ENCODE results near the gene TLR3. TPM values are rescaled to one million over a fixed set of nuclear protein-coding genes. Genes with fewer than 3 reads are reported as not detected.

The TLR3 gene
- total RNA-seq = 1 to 10 TPM; 4.9 to 8.2 (median 7.3) TPM
- polyA plus RNA-seq = 1.6 TPM
- long read RNA-seq, donor 1, full-length matches to known transcripts = 4 of 7 reads
- long read RNA-seq, donor 1, partial matches to known transcripts = 1 of 7 reads
- long read RNA-seq, donor 1, other reads (novel, unspliced or antisense) = 2 of 7 reads
- long read RNA-seq, donor 2, full-length matches to known transcripts = 3 of 4 reads
- long read RNA-seq, donor 2, partial matches to known transcripts = 1 of 4 reads
- long read RNA-seq, donor 2, other reads (novel, unspliced or antisense) = 0 of 4 reads
- long read RNA-seq, donor 3, full-length matches to known transcripts = 3 of 3 reads
- long read RNA-seq, donor 3, partial matches to known transcripts = 0 of 3 reads
- long read RNA-seq, donor 3, other reads (novel, unspliced or antisense) = 0 of 3 reads
- long read RNA-seq, donor 4 = 0 reads

DNA sequence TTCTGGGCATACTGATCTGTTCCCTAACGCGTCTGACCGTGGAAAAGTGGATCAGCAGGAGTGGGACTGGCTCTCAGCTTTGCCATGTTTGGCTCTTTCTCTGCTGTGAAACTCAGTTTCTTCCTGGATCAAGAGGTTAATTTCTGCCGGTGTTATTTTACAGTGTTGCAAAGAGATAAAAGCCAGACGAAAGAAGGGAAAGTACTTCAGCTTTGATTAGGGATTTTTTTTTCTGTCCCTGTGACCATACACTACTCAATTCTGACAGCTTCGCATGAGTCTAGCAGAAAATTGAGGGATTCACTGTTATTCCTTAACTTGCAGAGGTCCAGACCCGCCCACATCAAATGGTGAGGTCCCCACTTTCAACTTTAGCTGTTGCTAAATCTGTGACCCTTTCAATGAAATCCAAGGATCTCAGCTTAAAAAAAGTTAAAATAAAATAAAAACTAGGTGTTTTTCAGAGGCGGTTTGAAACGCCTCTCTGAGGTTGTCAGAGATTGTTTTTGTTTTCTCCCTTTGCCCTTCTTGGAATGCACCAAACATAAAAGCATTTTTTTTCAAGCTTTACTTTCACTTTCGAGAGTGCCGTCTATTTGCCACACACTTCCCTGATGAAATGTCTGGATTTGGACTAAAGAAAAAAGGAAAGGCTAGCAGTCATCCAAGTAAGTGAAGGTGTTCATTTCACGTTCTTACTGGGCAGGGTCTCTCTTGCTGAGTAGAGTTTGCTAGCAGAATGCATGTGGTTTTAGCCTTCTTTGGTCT lies at the start of gene TLR3:
TSS of gene TLR3 (plus strand) at position 576 of the 768 bp plus-strand sequence. CDS start 7,464 bp downstream, outside the sequence.
- Histone ChIP-seq H3K4me3 (ENCODE audit: low read length) (peak within 1 kb of the TSS; percentile 99), H3K4me1 (ENCODE audit: control insufficient read depth, insufficient read depth, low read length) (no peaks in the 10 kb centered on the region), H3K9me3 (ENCODE audit: control insufficient read depth, low read length) (no peaks in the 10 kb centered on the region), H3K27me3 (ENCODE audit: control insufficient read depth, insufficient read depth) (no peaks in the 10 kb centered on the region), H3K27ac (ENCODE audit: low read length) (peak within 1 kb of the TSS; percentile 43)
- WGBS = 4% methylated on average over 12 of the region's 12 CpGs
- intact Hi-C loops (cut with DNase I) = loop anchor here (5.0 to 10.0 kb wide), 3 partner anchors 64 to 519 kb away; no protein-coding TSS in a partner anchor
- ATAC-seq (peak; percentile 68 to 70), DNase-seq (no peak)

DNA sequence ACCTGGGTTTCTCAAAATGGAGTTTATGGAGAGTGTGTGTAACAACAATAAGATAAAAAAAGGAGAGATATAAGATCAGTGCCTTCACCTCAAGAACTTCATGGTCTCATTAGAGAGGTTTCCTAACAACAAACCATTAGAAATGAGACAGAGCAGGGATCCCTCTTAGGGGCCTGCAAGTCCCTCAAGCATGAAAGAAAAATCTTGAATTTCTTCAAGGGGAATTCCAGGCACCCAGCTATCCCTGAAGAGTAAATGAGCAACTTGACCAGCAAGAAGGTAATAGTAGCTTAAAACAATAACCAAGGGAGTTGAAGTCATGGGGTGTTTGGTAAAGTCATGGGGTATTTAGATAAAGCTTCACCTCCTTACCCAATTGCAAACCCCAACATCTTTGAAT lies 49.7 kb upstream of the TLR3 start:
- no peak for ATAC-seq
- H3K27me3 ChIP-seq (ENCODE audit: control insufficient read depth, insufficient read depth) = no peaks in the 10 kb centered on the region
- H3K27ac ChIP-seq (ENCODE audit: low read length) = no peak overlapping the region
- H3K4me3 ChIP-seq (ENCODE audit: low read length) = no peak overlapping the region
- H3K4me1 ChIP-seq (ENCODE audit: control insufficient read depth, insufficient read depth, low read length) = no peaks in the 10 kb centered on the region
- intact Hi-C loops (cut with DNase I) = loop anchor here in 3 of 4 donors (5.0 to 10.0 kb wide), 4 partner anchors 154 to 382 kb away; no protein-coding TSS in a partner anchor
- no peaks in the 10 kb centered on the region for H3K9me3 ChIP-seq (ENCODE audit: control insufficient read depth, low read length)
- DNase-seq = no peak

DNA sequence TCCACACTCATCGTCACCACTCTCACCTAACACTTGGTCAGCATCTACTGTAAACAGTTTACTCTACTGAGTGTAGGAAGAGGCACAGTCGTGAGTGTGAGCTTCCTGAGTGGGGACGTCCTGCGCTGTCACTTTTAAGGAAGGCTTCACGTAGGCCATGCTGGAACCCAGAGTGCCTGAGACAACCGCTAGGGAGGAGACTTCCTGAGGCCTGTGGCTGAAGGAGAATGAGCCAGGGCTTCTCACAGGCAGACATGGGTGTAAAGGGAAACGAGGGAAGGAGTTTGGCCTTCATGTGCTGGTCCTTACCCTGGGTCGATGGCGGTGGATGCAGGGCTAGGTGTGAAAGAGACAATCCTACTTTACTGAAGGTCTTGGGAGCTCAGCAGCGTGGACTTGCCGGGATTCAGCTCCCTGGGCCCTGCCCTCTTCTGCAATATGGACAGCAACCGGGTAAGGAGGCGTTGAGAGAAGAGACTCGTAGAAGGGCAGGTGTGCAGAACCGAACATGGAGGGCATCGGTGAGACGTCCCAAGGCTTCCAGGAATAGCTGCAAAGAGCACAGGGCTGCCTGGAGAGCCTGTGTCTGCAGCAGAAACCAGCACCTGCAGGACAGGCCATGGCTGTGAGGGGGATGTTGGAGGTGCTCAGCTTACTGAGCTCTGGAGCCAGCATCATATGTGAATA lies 48.7 kb upstream of the TLR3 start:
- ATAC-seq (no peak), DNase-seq (no peak)
- no peaks in the 10 kb centered on the region for H3K4me1 ChIP-seq (ENCODE audit: control insufficient read depth, insufficient read depth, low read length)
- H3K27ac ChIP-seq (ENCODE audit: low read length) = no peak overlapping the region
- H3K4me3 ChIP-seq (ENCODE audit: low read length) = no peak overlapping the region
- WGBS = 88% methylated on average over 17 of the region's 17 CpGs
- H3K27me3 ChIP-seq (ENCODE audit: control insufficient read depth, insufficient read depth) = no peaks in the 10 kb centered on the region
- intact Hi-C loops (cut with DNase I) = loop anchor here in 3 of 4 donors (5.0 to 10.0 kb wide), 4 partner anchors 175 to 378 kb away; no protein-coding TSS in a partner anchor
- no peaks in the 10 kb centered on the region for H3K9me3 ChIP-seq (ENCODE audit: control insufficient read depth, low read length)

DNA sequence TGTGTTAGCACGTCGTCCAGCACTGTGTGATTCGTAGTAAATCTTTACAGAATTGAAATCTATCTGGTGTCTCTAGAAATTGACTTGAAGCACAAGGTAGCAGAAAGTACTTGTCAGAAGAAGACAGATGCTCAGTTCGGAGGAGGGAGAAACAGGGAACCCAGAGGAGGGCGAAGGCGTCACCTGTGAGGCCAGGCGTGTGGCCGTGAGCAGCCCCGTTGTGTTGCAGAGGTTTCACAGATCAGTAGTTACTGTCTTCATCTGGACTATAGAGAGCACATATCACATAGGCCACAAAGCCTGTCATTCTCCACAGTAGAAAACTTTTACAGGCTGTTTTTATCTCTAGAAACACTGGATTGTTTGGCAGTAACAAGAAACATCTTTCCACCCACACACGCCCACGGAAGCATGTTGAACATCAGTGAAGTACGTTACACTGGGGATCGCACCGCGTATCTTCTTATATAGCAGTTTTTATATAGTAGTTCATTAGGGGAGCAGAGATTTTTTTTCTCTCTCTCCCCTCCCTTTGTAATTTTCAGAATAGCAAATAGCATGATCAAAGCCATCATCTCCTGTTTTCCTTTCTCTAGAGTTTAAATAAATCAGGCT lies 48.1 kb upstream of the TLR3 start:
- H3K4me3 ChIP-seq (ENCODE audit: low read length) = no peak overlapping the region
- intact Hi-C loops (cut with DNase I) = loop anchor here in 3 of 4 donors (5.0 to 10.0 kb wide), 4 partner anchors 176 to 379 kb away; no protein-coding TSS in a partner anchor
- H3K27ac ChIP-seq (ENCODE audit: low read length) = no peak overlapping the region
- no peaks in the 10 kb centered on the region for H3K9me3 ChIP-seq (ENCODE audit: control insufficient read depth, low read length)
- no peaks in the 10 kb centered on the region for H3K27me3 ChIP-seq (ENCODE audit: control insufficient read depth, insufficient read depth)
- DNase-seq (no peak), ATAC-seq (no peak)
- no peaks in the 10 kb centered on the region for H3K4me1 ChIP-seq (ENCODE audit: control insufficient read depth, insufficient read depth, low read length)
- WGBS = 59% methylated on average over 15 of the region's 15 CpGs

DNA sequence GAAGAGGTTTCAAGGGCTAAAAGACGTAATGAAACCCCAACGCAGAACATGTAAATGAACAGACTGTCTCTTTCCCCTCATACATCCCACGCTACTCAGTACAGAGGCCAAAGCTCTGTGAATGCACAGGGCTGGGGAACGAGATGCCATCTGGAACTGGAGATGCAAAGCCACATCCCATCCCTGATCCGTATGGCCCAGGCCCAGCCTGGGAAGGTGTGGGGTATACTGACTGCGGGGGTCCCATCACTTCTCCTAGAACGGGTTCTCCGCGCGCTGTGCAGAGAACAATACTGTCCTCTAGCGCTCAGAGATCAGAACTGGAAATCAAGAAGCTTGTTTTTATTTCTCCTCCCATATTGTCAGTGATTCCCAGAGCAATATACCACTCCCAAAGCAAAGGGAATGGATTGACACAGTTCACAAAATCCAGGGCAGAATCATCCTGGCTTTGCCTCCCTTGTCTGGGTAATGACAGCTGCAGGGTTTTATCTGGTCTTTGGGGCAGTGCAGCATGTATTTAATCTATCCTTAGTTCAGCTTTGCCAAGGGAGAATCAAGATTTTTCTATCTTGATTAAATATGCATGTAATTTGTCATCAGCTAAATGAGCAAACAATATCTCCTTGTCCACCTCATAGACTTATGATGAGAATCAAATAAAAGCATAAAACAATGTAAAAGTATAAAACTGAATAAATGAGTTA lies 47.3 kb upstream of the TLR3 start:
- H3K27ac ChIP-seq (ENCODE audit: low read length) = peak overlapping the region; percentile 36
- ATAC-seq (peak; percentile 73 to 80), DNase-seq (peak in 2 of 3 donors; percentile 31 to 63)
- H3K27me3 ChIP-seq (ENCODE audit: control insufficient read depth, insufficient read depth) = no peaks in the 10 kb centered on the region
- WGBS = 8% methylated on average over 11 of the region's 11 CpGs
- H3K4me1 ChIP-seq (ENCODE audit: control insufficient read depth, insufficient read depth, low read length) = no peaks in the 10 kb centered on the region
- H3K9me3 ChIP-seq (ENCODE audit: control insufficient read depth, low read length) = no peaks in the 10 kb centered on the region
- intact Hi-C loops (cut with DNase I) = loop anchor here in 3 of 4 donors (5.0 to 10.0 kb wide), 4 partner anchors 177 to 379 kb away; no protein-coding TSS in a partner anchor
- H3K4me3 ChIP-seq (ENCODE audit: low read length) = no peak overlapping the region

DNA sequence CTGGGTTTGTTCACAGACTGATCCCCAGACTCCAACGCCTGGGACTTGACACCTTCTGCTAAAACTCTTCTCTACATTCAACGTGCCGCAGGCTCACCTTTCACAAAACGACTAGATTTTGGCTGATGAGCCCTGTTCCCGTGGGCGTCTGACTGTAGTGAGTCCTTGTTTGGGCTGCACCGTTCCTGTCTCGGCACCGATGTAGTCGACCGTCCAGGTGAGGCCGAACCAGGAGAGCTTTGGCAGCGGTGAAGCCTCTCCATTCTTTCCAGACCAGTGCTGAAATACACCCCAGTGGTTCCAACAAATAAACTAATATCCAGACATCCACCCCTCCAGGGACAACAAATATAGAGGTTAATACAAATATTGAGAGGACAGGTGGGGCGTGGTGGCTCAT lies 45.0 kb upstream of the TLR3 start:
- Histone ChIP-seq H3K27ac (ENCODE audit: low read length) (no peak overlapping the region), H3K4me1 (ENCODE audit: control insufficient read depth, insufficient read depth, low read length) (no peaks in the 10 kb centered on the region), H3K4me3 (ENCODE audit: low read length) (no peak overlapping the region), H3K27me3 (ENCODE audit: control insufficient read depth, insufficient read depth) (no peaks in the 10 kb centered on the region), H3K9me3 (ENCODE audit: control insufficient read depth, low read length) (no peaks in the 10 kb centered on the region)
- intact Hi-C loops (cut with DNase I) = loop anchor here in 3 of 4 donors (5.0 to 10.0 kb wide), 4 partner anchors 179 to 382 kb away; no protein-coding TSS in a partner anchor
- 86% methylated on average over 14 of the region's 14 CpGs for WGBS
- ATAC-seq (no peak), DNase-seq (no peak)

DNA sequence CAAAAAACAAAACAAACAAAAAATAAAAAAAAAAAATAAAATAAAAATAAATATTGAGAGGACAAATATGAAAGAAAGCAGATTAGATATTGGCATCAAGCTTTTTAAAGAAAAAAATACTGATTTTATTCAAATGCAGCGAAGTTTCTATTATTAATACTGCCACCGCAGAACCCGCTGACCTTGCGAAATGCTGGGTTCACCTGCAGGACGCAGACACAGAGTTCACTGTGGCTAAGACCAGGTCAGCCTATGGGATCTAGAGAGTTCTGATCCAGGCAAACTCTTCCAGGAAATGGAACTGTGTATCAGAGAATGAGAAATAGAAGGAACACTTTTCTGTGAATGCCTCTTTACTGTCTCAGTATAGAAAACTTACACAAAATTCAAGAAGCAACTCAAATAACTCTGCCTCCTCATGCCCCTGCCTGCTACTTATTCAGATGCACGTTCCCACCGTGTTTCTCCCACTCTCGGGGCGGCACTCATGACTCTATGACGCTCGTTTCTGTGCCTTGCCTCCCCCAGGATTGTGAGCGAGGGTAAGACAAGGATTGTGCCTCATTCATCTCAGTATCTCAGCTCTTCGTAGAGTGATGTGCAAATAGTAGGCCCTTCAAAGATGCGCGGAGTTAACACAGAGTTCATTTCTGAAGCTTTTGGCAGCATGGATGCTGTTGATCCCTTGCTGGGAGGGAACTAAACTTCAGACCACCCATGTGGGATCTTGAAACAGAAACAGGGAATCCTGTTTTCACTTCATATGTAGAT lies 44.1 kb upstream of the TLR3 start:
- Histone ChIP-seq H3K9me3 (ENCODE audit: control insufficient read depth, low read length) (no peaks in the 10 kb centered on the region), H3K27ac (ENCODE audit: low read length) (no peak overlapping the region), H3K4me1 (ENCODE audit: control insufficient read depth, insufficient read depth, low read length) (no peaks in the 10 kb centered on the region), H3K4me3 (ENCODE audit: low read length) (no peak overlapping the region), H3K27me3 (ENCODE audit: control insufficient read depth, insufficient read depth) (no peaks in the 10 kb centered on the region)
- WGBS = 82% methylated on average over 15 of the region's 15 CpGs
- intact Hi-C loops (cut with DNase I) = loop anchor here in 3 of 4 donors (5.0 to 10.0 kb wide), 4 partner anchors 180 to 383 kb away; no protein-coding TSS in a partner anchor
- DNase-seq (no peak), ATAC-seq (no peak)

DNA sequence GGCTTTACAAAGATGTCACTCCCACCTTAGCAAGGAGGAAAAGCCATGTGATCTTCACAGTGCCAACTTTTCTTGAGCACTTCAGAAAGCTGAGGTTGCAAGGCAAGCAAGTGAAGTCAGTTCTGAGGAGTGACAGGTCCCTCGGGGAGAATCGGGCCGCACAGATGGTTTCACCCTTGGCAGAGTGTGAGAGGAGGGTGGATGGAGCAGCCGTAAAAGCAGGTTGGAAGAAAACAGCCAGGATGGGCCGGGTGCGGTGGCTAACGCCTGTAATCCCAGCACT lies 43.6 kb upstream of the TLR3 start:
- no peak overlapping the region for H3K27ac ChIP-seq (ENCODE audit: low read length)
- intact Hi-C loops (cut with DNase I) = loop anchor here in 3 of 4 donors (5.0 to 10.0 kb wide), 4 partner anchors 181 to 383 kb away; no protein-coding TSS in a partner anchor
- no peaks in the 10 kb centered on the region for H3K4me1 ChIP-seq (ENCODE audit: control insufficient read depth, insufficient read depth, low read length)
- H3K4me3 ChIP-seq (ENCODE audit: low read length) = no peak overlapping the region
- H3K9me3 ChIP-seq (ENCODE audit: control insufficient read depth, low read length) = no peaks in the 10 kb centered on the region
- no peaks in the 10 kb centered on the region for H3K27me3 ChIP-seq (ENCODE audit: control insufficient read depth, insufficient read depth)
- DNase-seq (no peak), ATAC-seq (no peak)
- WGBS = 74% methylated on average over 7 of the region's 7 CpGs

DNA sequence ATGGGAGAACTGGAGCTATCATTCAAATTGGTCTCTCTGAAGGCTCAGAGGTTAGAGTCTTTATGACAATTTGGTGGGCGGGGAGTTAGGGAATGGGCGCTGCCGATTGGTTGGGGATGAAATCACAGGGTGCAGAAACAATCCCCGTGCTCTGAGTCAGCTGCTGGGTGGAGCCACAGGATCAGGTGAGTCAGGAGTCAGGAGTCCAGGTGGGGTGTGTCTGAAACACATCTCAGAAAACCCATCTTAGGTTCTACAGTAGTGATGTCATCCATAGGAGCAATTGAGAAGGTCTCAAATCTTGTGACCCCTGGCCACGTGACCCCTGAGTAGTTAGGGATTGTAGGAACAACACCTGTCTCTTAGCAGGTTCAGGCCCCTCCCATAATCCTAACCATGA lies 41.6 kb upstream of the TLR3 start:
- Histone ChIP-seq H3K4me3 (ENCODE audit: low read length) (no peak overlapping the region), H3K27me3 (ENCODE audit: control insufficient read depth, insufficient read depth) (no peaks in the 10 kb centered on the region), H3K4me1 (ENCODE audit: control insufficient read depth, insufficient read depth, low read length) (peaks cover 7% of the 10 kb centered on the region), H3K27ac (ENCODE audit: low read length) (peak overlapping the region; percentile 55), H3K9me3 (ENCODE audit: control insufficient read depth, low read length) (no peaks in the 10 kb centered on the region)
- intact Hi-C loops (cut with DNase I) = loop anchor here in 3 of 4 donors (5.0 to 10.0 kb wide), 4 partner anchors 183 to 385 kb away; no protein-coding TSS in a partner anchor
- ATAC-seq (no peak), DNase-seq (no peak)
- WGBS = 95% methylated on average over 5 of the region's 5 CpGs
